Trophoblast cell (in vitro differentiated cells and primary cell): ENCODE results near the gene CCL4.
"Not testable (repeated sequence)": the region's sequence is repeated elsewhere in the genome, so short reads cannot be mapped to it uniquely, and the experiment has no call there.

Experiments used
- DNase-seq, 2 donors: peaks; one replicate each; pipeline ENCODE4 v3.0.0-alpha.2; 2016
- H2AFZ ChIP-seq: 2 replicates; pipeline ENCODE4 v1.6.1; 2013; ENCODE audit warnings: low read length, moderate library complexity, mild to moderate bottlenecking; ENCODE audit not compliant: insufficient read depth, poor library complexity
- H2AK5ac ChIP-seq: 2 replicates; pipeline ENCODE4 v1.6.1; 2013; ENCODE audit warnings: mild to moderate bottlenecking, low read length
- H2BK120ac ChIP-seq: 2 replicates; pipeline ENCODE4 v1.6.1; 2013; ENCODE audit warnings: low read length, mild to moderate bottlenecking, moderate library complexity; ENCODE audit not compliant: insufficient read depth, poor library complexity
- H2BK12ac ChIP-seq: 2 replicates; pipeline ENCODE4 v1.6.1; 2013; ENCODE audit warnings: mild to moderate bottlenecking, low read length, moderate library complexity
- H2BK5ac ChIP-seq: 2 replicates; pipeline ENCODE4 v1.6.1; 2013; ENCODE audit warnings: low read length, low read depth, moderate library complexity, mild to moderate bottlenecking; ENCODE audit not compliant: poor library complexity
- H3K14ac ChIP-seq: 2 replicates; pipeline ENCODE4 v1.6.1; 2013; ENCODE audit warnings: mild to moderate bottlenecking, low read length
- H3K18ac ChIP-seq: 2 replicates; pipeline ENCODE4 v1.6.1; 2013; ENCODE audit warnings: mild to moderate bottlenecking, low read length
- H3K23ac ChIP-seq: 2 replicates; pipeline ENCODE4 v1.6.1; 2013; ENCODE audit warnings: low read length
- H3K27ac ChIP-seq: 2 replicates; pipeline ENCODE4 v1.5.1; 2013; ENCODE audit warnings: low read depth, mild to moderate bottlenecking, inconsistent platforms, low read length, moderate library complexity
- H3K27me3 ChIP-seq: 2 replicates; pipeline ENCODE4 v1.6.1; 2013; ENCODE audit warnings: inconsistent platforms, mild to moderate bottlenecking, low read length, moderate library complexity; ENCODE audit not compliant: insufficient read depth
- H3K36me3 ChIP-seq, 2 experiments: 1 replicate in 1 of 2; 2 replicates in 1 of 2; pipeline ENCODE4 v1.6.1; 2013; ENCODE audit warnings: low read length in 2 of 2, mild to moderate bottlenecking in 2 of 2, moderate library complexity in 1 of 2; ENCODE audit not compliant: insufficient read depth in 2 of 2, control insufficient read depth in 1 of 2
- H3K4ac ChIP-seq: 2 replicates; pipeline ENCODE4 v1.6.1; 2013; ENCODE audit warnings: low read depth, mild to moderate bottlenecking, low read length, moderate library complexity
- H3K4me1 ChIP-seq, 2 experiments: 1 replicate in 1 of 2; 2 replicates in 1 of 2; pipeline ENCODE4 v1.6.1; 2013; ENCODE audit warnings: low read length in 2 of 2, mild to moderate bottlenecking in 2 of 2, moderate library complexity in 1 of 2; ENCODE audit not compliant: insufficient read depth in 2 of 2, control insufficient read depth in 1 of 2
- H3K4me2 ChIP-seq: 2 replicates; pipeline ENCODE4 v1.6.1; 2013; ENCODE audit warnings: inconsistent platforms, mild to moderate bottlenecking, low read length, moderate library complexity
- H3K4me3 ChIP-seq: 2 replicates; pipeline ENCODE4 v1.5.1; 2013; ENCODE audit warnings: mild to moderate bottlenecking, low read depth, low read length, inconsistent platforms
- H3K79me1 ChIP-seq: one replicate; pipeline ENCODE4 v1.6.1; 2013; ENCODE audit warnings: low read length
- H3K79me2 ChIP-seq: 2 replicates; pipeline ENCODE4 v1.6.1; 2013; ENCODE audit warnings: low read length, mild to moderate bottlenecking; ENCODE audit not compliant: control insufficient read depth, insufficient read depth, poor library complexity
- H3K9ac ChIP-seq: 2 replicates; pipeline ENCODE4 v1.6.1; 2013; ENCODE audit warnings: mild to moderate bottlenecking, low read length
- H3K9me3 ChIP-seq: 2 replicates; pipeline ENCODE4 v1.6.1; 2013; ENCODE audit warnings: low read depth, mild to moderate bottlenecking, control low read depth, inconsistent platforms, low read length; ENCODE audit not compliant: insufficient read depth
- H4K12ac ChIP-seq: 2 replicates; pipeline ENCODE4 v1.6.1; 2013; ENCODE audit warnings: low read depth, mild to moderate bottlenecking, low read length, moderate library complexity
- H4K8ac ChIP-seq: 2 replicates; pipeline ENCODE4 v1.6.1; 2013; ENCODE audit warnings: low read depth, mild to moderate bottlenecking, low read length, moderate library complexity
- H4K91ac ChIP-seq: one replicate; pipeline ENCODE4 v1.6.1; 2013; ENCODE audit warnings: low read depth, mild to moderate bottlenecking, low read length, moderate library complexity
- WGBS: extraction: QIAGEN DNeasy Blood & Tissue Kit; methylation state at CpG from one replicate; pipeline ENCODE4 v1.1.7; 2013; ENCODE audit warnings: missing lambda C conversion rate; ENCODE audit not compliant: insufficient read length, insufficient coverage; ENCODE audit errors: extremely low coverage; 5-methylcytosine and 5-hydroxymethylcytosine counted together

The CCL4 gene

GRCh38 chr17:36111068-36111490, 7.5 kb downstream of the CCL4 start:
- Histone ChIP-seq H3K79me1 (no peaks in the 10 kb centered on the region), H3K4me1 (no peaks in the 10 kb centered on the region), H3K36me3 (no peaks in the 10 kb centered on the region), H3K4ac (no peak overlapping the region), H2AK5ac (no peak overlapping the region), H2BK12ac (no peak overlapping the region), H2BK120ac (no peak overlapping the region), H3K14ac (no peak overlapping the region), H4K8ac (no peak overlapping the region), H4K91ac (no peak overlapping the region), H3K9me3 (peaks cover 1% of the 10 kb centered on the region), H3K79me2 (no peaks in the 10 kb centered on the region), H2AFZ (no peak overlapping the region), H3K9ac (no peak overlapping the region), H3K4me3 (no peak overlapping the region), H3K4me2 (no peak overlapping the region), H2BK5ac (no peak overlapping the region), H3K27ac (no peak overlapping the region), H3K18ac (no peak overlapping the region), H4K12ac (no peak overlapping the region), H3K27me3 (no peaks in the 10 kb centered on the region), H3K23ac (no peak overlapping the region)
- no CpG with 5 or more reads among the region's 4 CpGs for WGBS
- no peak for DNase-seq

GRCh38 chr17:36112572-36112971, 8.9 kb downstream of the CCL4 start:
- Histone ChIP-seq H3K23ac (no peak overlapping the region), H3K18ac (no peak overlapping the region), H2BK5ac (no peak overlapping the region), H2BK120ac (no peak overlapping the region), H3K79me2 (no peaks in the 10 kb centered on the region), H3K9ac (no peak overlapping the region), H2AFZ (no peak overlapping the region), H3K4me1 (no peaks in the 10 kb centered on the region), H4K12ac (no peak overlapping the region), H3K9me3 (peaks cover 1% of the 10 kb centered on the region), H3K4ac (no peak overlapping the region), H2BK12ac (no peak overlapping the region), H3K4me2 (no peak overlapping the region), H3K4me3 (no peak overlapping the region), H3K27ac (no peak overlapping the region), H2AK5ac (no peak overlapping the region), H3K36me3 (no peaks in the 10 kb centered on the region), H3K14ac (no peak overlapping the region), H3K79me1 (no peaks in the 10 kb centered on the region), H4K91ac (no peak overlapping the region), H4K8ac (no peak overlapping the region), H3K27me3 (no peaks in the 10 kb centered on the region)
- no peak for DNase-seq

- H3K4me3 ChIP-seq, H3K18ac ChIP-seq, H3K14ac ChIP-seq, H3K79me2 ChIP-seq, H3K27me3 ChIP-seq, H2AK5ac ChIP-seq, H2AFZ ChIP-seq, H2BK5ac ChIP-seq, H3K4me1 ChIP-seq, H4K12ac ChIP-seq, H3K4ac ChIP-seq, H3K79me1 ChIP-seq, H2BK12ac ChIP-seq, DNase-seq, H4K91ac ChIP-seq, H3K36me3 ChIP-seq, H2BK120ac ChIP-seq, H3K27ac ChIP-seq, H3K9ac ChIP-seq, H3K9me3 ChIP-seq, H4K8ac ChIP-seq, H3K4me2 ChIP-seq, H3K23ac ChIP-seq: not testable (repeated sequence)
- no CpG with 5 or more reads among the region's 1 CpG for WGBS
Observed at GRCh38 chr17:36113131-36113530, 9.5 kb downstream of the CCL4 start.

GRCh38 chr17:36114971-36115648, 11.5 kb downstream of the CCL4 start:
- not testable (repeated sequence) for H2BK12ac ChIP-seq, H2BK120ac ChIP-seq, DNase-seq, H3K9ac ChIP-seq, H4K91ac ChIP-seq, H2AK5ac ChIP-seq, H3K27me3 ChIP-seq, H4K8ac ChIP-seq, H3K4ac ChIP-seq, H4K12ac ChIP-seq, H3K79me2 ChIP-seq, H3K23ac ChIP-seq, H3K79me1 ChIP-seq, H3K14ac ChIP-seq, H3K18ac ChIP-seq, H2BK5ac ChIP-seq, H2AFZ ChIP-seq, H3K9me3 ChIP-seq, H3K4me1 ChIP-seq, H3K4me3 ChIP-seq, H3K4me2 ChIP-seq, H3K36me3 ChIP-seq, H3K27ac ChIP-seq
- no CpG with 5 or more reads among the region's 5 CpGs for WGBS
